ENCODE measurements around the gene TUBA1C. TPM values are rescaled to one million over a fixed set of nuclear protein-coding genes. Genes with fewer than 3 reads are reported as not detected.
"Not testable (repeated sequence)": the region's sequence is repeated elsewhere in the genome, so short reads cannot be mapped to it uniquely, and the experiment has no call there.

TUBA1C gene
- total RNA-seq, 2 donors from 2014 or later = 600 to 684 TPM

DNA sequence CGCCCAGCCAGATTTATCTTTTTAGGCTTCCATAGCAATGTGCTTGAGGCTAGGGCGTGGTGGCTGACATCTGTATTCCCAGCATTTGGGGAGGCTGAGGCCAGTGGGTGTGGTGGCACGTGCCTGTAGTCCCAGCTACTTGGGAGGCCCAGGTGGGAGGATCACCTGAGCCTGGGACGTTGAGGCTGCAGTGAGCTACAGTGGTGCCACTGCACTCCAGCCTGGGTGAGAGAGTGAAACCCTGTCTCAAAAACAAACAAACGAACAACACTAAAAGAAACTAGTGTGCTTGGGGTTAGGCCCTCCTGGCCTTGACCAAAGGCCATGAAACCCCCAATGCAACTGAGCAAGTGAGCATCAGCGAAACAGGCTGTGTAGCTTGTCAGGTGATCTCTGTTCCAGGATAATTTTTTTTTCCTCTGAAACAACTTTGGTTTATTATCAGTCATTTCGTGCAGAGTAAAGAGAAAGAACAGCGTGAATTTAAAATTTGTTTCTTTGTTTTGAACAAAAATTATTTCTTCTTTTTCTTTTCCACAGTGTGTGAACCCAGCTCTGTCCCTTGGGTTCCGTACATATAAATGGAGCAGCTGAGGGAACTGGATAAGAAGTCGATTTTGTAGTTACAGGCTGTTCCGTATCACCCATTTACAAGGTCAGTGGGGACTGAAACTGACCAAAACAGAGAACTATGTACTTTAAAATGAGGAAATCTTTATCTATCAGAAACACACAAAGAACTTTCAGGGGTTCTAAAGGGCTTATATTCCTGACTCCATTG is 8.8 kb upstream of the TUBA1C start:
- no peak overlapping the region for H3K27ac ChIP-seq (ENCODE audit: low read depth, low read length)
- no peak overlapping the region for H3K4me3 ChIP-seq (ENCODE audit: low read length)
- no peaks in the 10 kb centered on the region for H3K9me3 Mint-ChIP-seq
- 91 to 92% methylated on average over 7 to 10 of the region's 11 CpGs for WGBS, 2 experiments (ENCODE audit: insufficient coverage in 1 of 2, insufficient read length in 1 of 2)
- peaks cover 3% of the 10 kb centered on the region for H3K4me1 ChIP-seq (ENCODE audit: control insufficient read depth, insufficient read depth, low read length)
- no peak overlapping the region for H3K9ac ChIP-seq (ENCODE audit: extremely low read depth, low read length, poor library complexity, severe bottlenecking)
- no peak for DNase-seq
- no peaks in the 10 kb centered on the region for H3K27me3 Mint-ChIP-seq (ENCODE audit: insufficient read depth)
- H3K27ac Mint-ChIP-seq = no peak overlapping the region
- TF ChIP-seq, protein P1, sequence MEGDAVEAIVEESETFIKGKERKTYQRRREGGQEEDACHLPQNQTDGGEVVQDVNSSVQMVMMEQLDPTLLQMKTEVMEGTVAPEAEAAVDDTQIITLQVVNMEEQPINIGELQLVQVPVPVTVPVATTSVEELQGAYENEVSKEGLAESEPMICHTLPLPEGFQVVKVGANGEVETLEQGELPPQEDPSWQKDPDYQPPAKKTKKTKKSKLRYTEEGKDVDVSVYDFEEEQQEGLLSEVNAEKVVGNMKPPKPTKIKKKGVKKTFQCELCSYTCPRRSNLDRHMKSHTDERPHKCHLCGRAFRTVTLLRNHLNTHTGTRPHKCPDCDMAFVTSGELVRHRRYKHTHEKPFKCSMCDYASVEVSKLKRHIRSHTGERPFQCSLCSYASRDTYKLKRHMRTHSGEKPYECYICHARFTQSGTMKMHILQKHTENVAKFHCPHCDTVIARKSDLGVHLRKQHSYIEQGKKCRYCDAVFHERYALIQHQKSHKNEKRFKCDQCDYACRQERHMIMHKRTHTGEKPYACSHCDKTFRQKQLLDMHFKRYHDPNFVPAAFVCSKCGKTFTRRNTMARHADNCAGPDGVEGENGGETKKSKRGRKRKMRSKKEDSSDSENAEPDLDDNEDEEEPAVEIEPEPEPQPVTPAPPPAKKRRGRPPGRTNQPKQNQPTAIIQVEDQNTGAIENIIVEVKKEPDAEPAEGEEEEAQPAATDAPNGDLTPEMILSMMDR (conservative IDR thresholded peaks at IDR 0.05) = no peak
- H3K4me1 Mint-ChIP-seq = peaks cover 9% of the 10 kb centered on the region
- H3K36me3 ChIP-seq (ENCODE audit: control insufficient read depth, insufficient read depth, low read length) = no peaks in the 10 kb centered on the region
- H3K27me3 ChIP-seq (ENCODE audit: control insufficient read depth, insufficient read depth, low read length, poor library complexity, severe bottlenecking) = no peaks in the 10 kb centered on the region
- no peak overlapping the region for H3K4me3 Mint-ChIP-seq
- H3K36me3 Mint-ChIP-seq (ENCODE audit: low read depth) = peaks cover 5% of the 10 kb centered on the region
- no peaks in the 10 kb centered on the region for H3K9me3 ChIP-seq (ENCODE audit: control insufficient read depth, low read length)

DNA sequence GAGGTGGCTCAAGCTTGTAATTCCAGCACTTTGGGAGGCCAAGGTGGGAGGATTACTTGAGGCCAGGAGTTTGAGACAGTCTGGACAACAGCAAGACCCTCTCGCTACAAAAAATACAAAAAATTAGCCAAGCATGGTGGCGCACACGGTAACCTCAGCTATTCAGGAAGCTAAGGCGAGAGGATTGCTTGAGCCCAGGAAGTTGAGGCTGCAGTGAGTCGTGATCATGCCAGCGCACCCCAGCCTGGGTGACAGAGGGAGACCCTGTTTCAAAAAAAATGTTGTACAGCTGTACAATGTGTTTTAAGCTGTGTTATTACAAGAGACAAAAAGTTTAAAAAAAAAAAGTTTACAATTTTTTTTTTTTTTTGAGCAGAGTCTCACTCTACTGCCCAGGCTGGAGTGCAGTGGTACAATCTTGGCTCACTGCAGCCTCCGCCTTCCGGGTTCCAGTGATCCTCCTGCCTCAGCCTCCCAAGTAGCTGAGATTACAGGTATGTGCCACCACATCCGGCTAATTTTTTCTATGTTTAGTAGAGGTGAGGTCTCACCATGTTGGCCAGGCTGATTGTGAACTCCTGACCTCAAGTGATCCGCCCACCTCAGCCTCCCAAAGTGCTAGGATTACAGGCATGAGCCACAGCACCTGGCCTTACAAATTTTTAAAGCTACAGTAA is 7.2 kb upstream of the TUBA1C start:
- not testable (repeated sequence) for H3K4me1 Mint-ChIP-seq; DNase-seq; H3K4me3 ChIP-seq (ENCODE audit: low read length); H3K9me3 ChIP-seq (ENCODE audit: control insufficient read depth, low read length); H3K4me3 Mint-ChIP-seq; H3K36me3 ChIP-seq (ENCODE audit: control insufficient read depth, insufficient read depth, low read length); H3K9ac ChIP-seq (ENCODE audit: extremely low read depth, low read length, poor library complexity, severe bottlenecking); H3K27ac ChIP-seq (ENCODE audit: low read depth, low read length); H3K27me3 ChIP-seq (ENCODE audit: control insufficient read depth, insufficient read depth, low read length, poor library complexity, severe bottlenecking); H3K36me3 Mint-ChIP-seq (ENCODE audit: low read depth); H3K4me1 ChIP-seq (ENCODE audit: control insufficient read depth, insufficient read depth, low read length); H3K9me3 Mint-ChIP-seq; H3K27ac Mint-ChIP-seq; H3K27me3 Mint-ChIP-seq (ENCODE audit: insufficient read depth)
- 95 to 99% methylated on average over 8 to 10 of the region's 10 CpGs for WGBS, 2 experiments (ENCODE audit: insufficient coverage in 1 of 2, insufficient read length in 1 of 2)

DNA sequence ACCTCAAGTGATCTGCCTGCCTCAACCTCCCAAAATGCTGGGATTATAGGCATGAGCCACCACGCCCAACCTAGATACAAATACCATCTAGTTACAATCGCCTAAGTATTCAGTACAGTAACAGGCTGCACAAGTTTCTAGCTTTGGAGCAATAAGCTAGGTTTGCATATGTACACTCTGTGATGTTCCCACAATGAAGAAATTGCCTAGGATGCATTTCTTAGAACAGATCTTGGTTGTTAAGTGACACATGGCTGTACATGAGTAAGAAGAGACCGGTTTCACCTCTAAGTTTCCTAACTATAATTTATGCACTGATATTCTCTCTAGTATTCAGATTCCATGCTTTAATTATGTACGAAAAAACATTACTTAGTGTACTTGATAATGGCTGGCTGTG is 5.4 kb upstream of the TUBA1C start:
- Histone ChIP-seq H3K27me3 (ENCODE audit: control insufficient read depth, insufficient read depth, low read length, poor library complexity, severe bottlenecking) (no peaks in the 10 kb centered on the region), H3K9me3 (ENCODE audit: control insufficient read depth, low read length) (no peaks in the 10 kb centered on the region), H3K9ac (ENCODE audit: extremely low read depth, low read length, poor library complexity, severe bottlenecking) (no peak overlapping the region), H3K36me3 (ENCODE audit: control insufficient read depth, insufficient read depth, low read length) (no peaks in the 10 kb centered on the region), H3K4me3 (ENCODE audit: low read length) (no peak overlapping the region), H3K27ac (ENCODE audit: low read depth, low read length) (no peak overlapping the region), H3K4me1 (ENCODE audit: control insufficient read depth, insufficient read depth, low read length) (peaks cover 3% of the 10 kb centered on the region)
- Mint-ChIP-seq H3K27me3 (ENCODE audit: insufficient read depth) (no peaks in the 10 kb centered on the region), H3K27ac (peak overlapping the region; percentile 49), H3K9me3 (no peaks in the 10 kb centered on the region), H3K4me1 (peaks cover 9% of the 10 kb centered on the region), H3K36me3 (ENCODE audit: low read depth) (peaks cover 4% of the 10 kb centered on the region), H3K4me3 (no peak overlapping the region)
- WGBS, 2 experiments (ENCODE audit: insufficient coverage in 1 of 2, insufficient read length in 1 of 2) = 92 to 100% methylated on average over 2 to 4 of the region's 4 CpGs
- no peak for DNase-seq
- TF ChIP-seq, protein P1 (conservative IDR thresholded peaks at IDR 0.05) = no peak
